Inflammatory macrophage (primary cell): ENCODE measurements around the gene STYXL2.

Experiments
- DNase-seq, 2 donors: peaks; one replicate each; pipeline ENCODE4 v3.0.0-alpha.2; 2020 to 2022

STYXL2 gene

DNA sequence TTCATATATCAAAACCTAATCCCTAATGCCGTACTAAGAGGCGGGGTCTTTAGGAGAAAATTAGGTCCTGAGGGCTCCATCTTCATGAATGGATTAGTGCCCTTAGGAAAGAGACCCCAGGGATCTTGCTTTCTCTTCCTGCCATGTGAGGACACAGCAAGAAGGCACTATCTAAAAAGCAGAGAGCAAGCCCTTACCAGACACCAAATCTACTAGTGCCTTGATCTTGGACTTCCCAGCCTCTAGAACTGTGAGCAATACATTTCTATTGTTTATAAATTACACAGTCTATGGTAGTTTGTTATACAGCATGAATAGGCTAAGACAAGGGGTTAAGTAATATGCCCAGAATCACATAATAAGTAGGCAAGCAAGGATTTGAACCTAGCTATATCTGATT lies 42.9 kb downstream of the STYXL2 start:
- DNase-seq, result no peak

DNA sequence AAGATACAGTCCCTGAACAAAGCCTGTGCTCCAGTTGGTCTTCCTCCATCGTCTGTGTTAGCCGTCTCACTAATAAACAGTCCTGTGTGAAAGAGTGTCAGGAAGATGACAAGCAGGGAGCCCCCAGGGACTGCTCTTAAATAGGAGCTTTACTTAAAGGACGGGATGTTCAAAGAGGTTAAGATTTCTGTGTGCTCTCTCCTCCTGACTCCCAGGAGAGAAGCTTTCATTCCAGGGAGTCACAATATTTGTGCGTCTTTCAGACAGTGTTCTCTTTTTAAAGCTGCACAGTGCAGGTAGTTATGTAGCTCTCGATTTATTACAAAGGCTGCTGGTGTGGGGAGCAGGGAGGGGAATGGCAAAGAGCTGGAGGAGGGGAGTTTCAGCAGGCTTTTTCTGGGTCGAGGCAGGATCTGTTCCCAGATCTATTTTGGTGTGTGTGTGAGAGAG lies 43.5 kb downstream of the STYXL2 start:
- DNase-seq, result no peak

DNA sequence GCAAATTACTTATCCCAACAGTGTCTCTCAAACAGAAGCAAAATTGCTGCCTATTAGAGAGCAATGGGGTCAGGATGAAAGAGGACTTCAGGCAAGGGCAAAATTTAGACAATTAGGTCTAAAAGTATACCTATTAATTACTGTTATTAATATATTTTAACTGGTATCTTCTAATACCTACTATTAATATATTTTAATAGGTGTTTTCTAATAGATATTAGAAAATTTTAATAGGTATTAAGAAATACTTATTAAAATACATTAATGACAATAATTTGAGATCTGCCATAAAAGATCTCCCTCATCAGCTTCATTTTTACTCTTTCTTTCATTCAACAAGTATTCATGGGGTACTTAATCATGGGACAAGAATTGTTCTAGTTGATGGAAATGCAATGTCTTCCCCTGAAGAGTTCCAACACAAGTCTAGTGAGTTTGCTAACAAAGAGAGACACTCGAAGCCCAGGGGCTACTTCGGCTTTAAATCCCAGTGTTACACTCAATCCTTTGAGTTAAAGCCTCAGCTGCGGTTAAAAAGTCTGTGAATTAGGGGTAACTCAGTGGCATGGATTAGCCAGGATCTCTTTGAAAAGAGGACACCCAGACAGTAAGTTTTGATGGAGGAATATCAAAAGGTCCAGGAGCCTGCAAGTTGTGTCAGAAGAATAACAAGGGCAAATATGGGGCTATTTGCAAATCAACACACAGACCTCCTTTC lies 44.1 kb downstream of the STYXL2 start:
- no peak for DNase-seq

GRCh38 chr1:167138703-167139102 lies 44.8 kb downstream of the STYXL2 start:
- DNase-seq, result no peak

- no peak for DNase-seq
Observed at GRCh38 chr1:167141963-167142362, 48.1 kb downstream of the STYXL2 start.
